CD4-positive, alpha-beta T cell (primary cell): ENCODE results near the gene LLGL1. TPM values are rescaled to one million over a fixed set of nuclear protein-coding genes. Genes with fewer than 3 reads are reported as not detected.

Source experiments
- ATAC-seq: fragments of 200-7000 bp; cut with Tn5 transposase; one replicate; pipeline ENCODE4 v1.10.0; 2022; ENCODE audit warnings: mild to moderate bottlenecking; ENCODE audit not compliant: poor library complexity
- CTCF ChIA-PET: fragments of 350-600 bp; sonication (Branson Sonifier 250); formaldehyde crosslinking; loops from one replicate; lab custom pipeline; 2021; ENCODE audit warnings: antibody characterized with exemption, inconsistent platforms; lab: Charles Lee
- POLR2A ChIA-PET: fragments of 350-600 bp; sonication (Branson Sonifier 250); formaldehyde crosslinking; loops from one replicate; lab custom pipeline; 2021; ENCODE audit warnings: antibody characterized with exemption, inconsistent platforms; lab: Charles Lee
- DNase-seq, 14 experiments: peaks; one replicate each; pipeline ENCODE4 v3.0.0-alpha.2; 2013 to 2020; ENCODE audit warnings: mixed read lengths in 2 of 14
- H3K27ac ChIP-seq, 2 donors: one replicate each; pipeline versions ENCODE4 v1.5.1 to v1.7.0; 2013; ENCODE audit warnings: low read length in 2 of 2, low read depth in 1 of 2, mild to moderate bottlenecking in 1 of 2
- H3K27me3 ChIP-seq, 2 experiments: 1 replicate in 1 of 2; 2 replicates in 1 of 2; pipeline versions ENCODE4 v1.6.1 to v1.7.0; 2013; ENCODE audit warnings: low read length in 2 of 2, control low read depth in 1 of 2, mild to moderate bottlenecking in 1 of 2, moderate library complexity in 1 of 2; ENCODE audit not compliant: insufficient read depth in 2 of 2, control insufficient read depth in 1 of 2
- H3K36me3 ChIP-seq: one replicate; pipeline ENCODE4 v1.6.1; 2013; ENCODE audit warnings: low read length, control low read depth; ENCODE audit not compliant: insufficient read depth
- H3K4me1 ChIP-seq: one replicate; pipeline ENCODE4 v1.6.1; 2013; ENCODE audit warnings: low read length, control low read depth; ENCODE audit not compliant: insufficient read depth
- H3K4me3 ChIP-seq: one replicate; pipeline ENCODE4 v1.5.1; 2013; ENCODE audit warnings: mild to moderate bottlenecking, low read length, moderate library complexity
- H3K9me3 ChIP-seq, 2 experiments: 1 replicate in 1 of 2; 2 replicates in 1 of 2; pipeline versions ENCODE4 v1.6.1 to v1.7.0; 2013; ENCODE audit warnings: low read length in 2 of 2, mild to moderate bottlenecking in 2 of 2, control low read depth in 1 of 2, moderate library complexity in 1 of 2; ENCODE audit not compliant: control insufficient read depth in 1 of 2, insufficient read depth in 1 of 2
- H3K27ac Mint-ChIP-seq: one replicate; pipeline ENCODE4 v1.8.0; 2020; ENCODE audit warnings: mixed read lengths
- H3K27me3 Mint-ChIP-seq: one replicate; pipeline ENCODE4 v1.8.0; 2021; ENCODE audit warnings: mixed read lengths
- H3K36me3 Mint-ChIP-seq: one replicate; pipeline ENCODE4 v1.8.0; 2021; ENCODE audit warnings: low read depth, mixed read lengths
- H3K4me1 Mint-ChIP-seq: one replicate; pipeline ENCODE4 v1.8.0; 2021; ENCODE audit warnings: low read depth, mixed read lengths
- H3K4me3 Mint-ChIP-seq: one replicate; pipeline ENCODE4 v1.8.0; 2020; ENCODE audit warnings: mild to moderate bottlenecking, mixed read lengths
- H3K9me3 Mint-ChIP-seq: one replicate; pipeline ENCODE4 v1.8.0; 2020; ENCODE audit warnings: mixed read lengths
- CTCF ChIP-seq: fragments of 200-600 bp; IDR thresholded peaks from one replicate; pipeline ENCODE4 v1.8.0; 2022; ENCODE audit warnings: antibody characterized with exemption, mild to moderate bottlenecking
- intact Hi-C, 2 experiments: fragments of 100-400 bp; cut with DNase I in 1 of 2; cut with micrococcal nuclease in 1 of 2; formaldehyde crosslinking; loops; one replicate each; pipeline versions ENCODE4 v1.15.1 to v1.9.0; 2023 to 2025; cut with DNase I, micrococcal nuclease
- total RNA-seq, 174 experiments: library from RNA in 2 of 174; stranded (reverse) in 2 of 174; gene quantifications; one replicate each; pipeline ENCODE4 v1.2.3 and lab custom pipeline; 2021 to 2026

LLGL1 gene
- total RNA-seq, 2 experiments from 2014 or later = 10.8 to 11.6 TPM

DNA sequence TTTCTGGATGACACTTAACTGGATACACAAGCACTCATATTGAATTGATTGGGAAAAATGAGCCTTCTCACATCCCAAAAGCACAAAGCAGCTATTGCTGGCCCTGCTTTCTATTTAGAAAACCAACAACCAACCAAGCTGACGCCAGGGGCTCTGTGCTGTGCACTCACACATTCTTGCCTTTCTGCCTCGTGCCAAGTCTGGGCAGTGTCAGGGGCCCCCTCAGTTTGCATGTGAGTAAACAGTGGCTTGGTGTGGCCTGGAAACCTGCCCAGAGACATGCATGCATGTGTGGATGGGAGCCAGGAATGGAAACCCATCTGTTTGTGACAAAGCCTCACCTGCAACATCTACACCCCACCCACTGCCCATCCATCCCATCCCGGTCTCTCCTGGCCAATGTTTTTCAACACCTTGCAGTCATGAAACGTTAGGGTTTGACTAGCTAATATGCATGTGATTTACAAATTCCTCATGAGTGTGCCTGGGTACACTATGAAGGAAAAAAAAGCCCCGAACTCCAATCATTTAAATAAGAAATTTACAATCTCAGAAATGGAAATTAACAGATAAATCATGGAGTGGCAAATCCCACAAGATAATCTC is 55.4 kb downstream of the LLGL1 start:
- Histone ChIP-seq H3K4me3 (no peak overlapping the region), H3K4me1 (no peaks in the 10 kb centered on the region), H3K9me3 (no peaks in the 10 kb centered on the region), H3K27ac (no peak overlapping the region), H3K27me3 (no peaks in the 10 kb centered on the region), H3K36me3 (peaks cover 81% of the 10 kb centered on the region)
- DNase-seq = no peak
- no peak for TF ChIP-seq CTCF
- ChIA-PET POLR2A (no interaction called here), CTCF (no interaction called here)
- Mint-ChIP-seq H3K27ac (no peak overlapping the region), H3K36me3 (peaks cover 83% of the 10 kb centered on the region), H3K9me3 (no peaks in the 10 kb centered on the region), H3K27me3 (no peaks in the 10 kb centered on the region), H3K4me3 (no peak overlapping the region), H3K4me1 (no peaks in the 10 kb centered on the region)
- intact Hi-C loops = no loop called here
- ATAC-seq = no peak

DNA sequence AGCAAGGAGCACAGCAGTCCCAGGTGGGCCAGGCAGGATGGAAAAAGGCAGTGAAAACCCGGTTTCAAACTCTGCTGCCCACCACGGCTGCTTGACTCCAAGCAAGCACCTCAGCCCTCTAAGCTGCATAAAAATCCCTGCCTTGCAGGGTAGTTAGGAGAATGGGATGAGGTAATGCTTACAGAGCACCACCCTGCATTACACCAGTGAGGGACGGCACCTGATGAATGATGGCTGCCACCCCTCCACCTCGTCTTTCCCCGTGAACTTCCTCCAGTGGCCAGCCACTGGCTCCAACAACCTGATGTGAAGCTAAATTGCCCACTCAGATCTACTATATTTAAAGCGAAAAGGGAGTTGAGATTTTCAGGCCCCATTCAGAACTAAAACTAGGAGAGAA is 56.4 kb downstream of the LLGL1 start:
- no peak overlapping the region for H3K4me3 Mint-ChIP-seq
- no peaks in the 10 kb centered on the region for H3K27me3 Mint-ChIP-seq
- H3K9me3 Mint-ChIP-seq = no peaks in the 10 kb centered on the region
- Histone ChIP-seq H3K36me3 (peaks cover 78% of the 10 kb centered on the region), H3K27ac (no peak overlapping the region), H3K9me3 (no peaks in the 10 kb centered on the region), H3K4me1 (no peaks in the 10 kb centered on the region), H3K27me3 (no peaks in the 10 kb centered on the region), H3K4me3 (no peak overlapping the region)
- ATAC-seq (no peak), DNase-seq (no peak)
- H3K4me1 Mint-ChIP-seq = no peaks in the 10 kb centered on the region
- no peak for TF ChIP-seq CTCF
- H3K36me3 Mint-ChIP-seq = peaks cover 79% of the 10 kb centered on the region
- intact Hi-C loops = no loop called here
- CTCF ChIA-PET = no interaction called here
- H3K27ac Mint-ChIP-seq = no peak overlapping the region
- POLR2A ChIA-PET = no interaction called here

GRCh38 chr17:18285296-18285695 is 59.9 kb downstream of the LLGL1 start:
- Mint-ChIP-seq H3K27ac (no peak overlapping the region), H3K4me3 (no peak overlapping the region), H3K9me3 (no peaks in the 10 kb centered on the region), H3K27me3 (no peaks in the 10 kb centered on the region), H3K4me1 (no peaks in the 10 kb centered on the region), H3K36me3 (peaks cover 87% of the 10 kb centered on the region)
- Histone ChIP-seq H3K4me1 (no peaks in the 10 kb centered on the region), H3K4me3 (no peak overlapping the region), H3K36me3 (peaks cover 76% of the 10 kb centered on the region), H3K27me3 (no peaks in the 10 kb centered on the region), H3K9me3 (no peaks in the 10 kb centered on the region), H3K27ac (no peak overlapping the region)
- ChIA-PET POLR2A (no interaction called here), CTCF (no interaction called here)
- intact Hi-C loops = no loop called here
- no peak for DNase-seq
- no peak for TF ChIP-seq CTCF
- no peak for ATAC-seq
